Stimulated activated CD8-positive, alpha-beta memory T cell treated with anti-CD3 and anti-CD28 coated beads, Interleukin-7, amount 100 ng/mL, for 48 hours (primary cell): ENCODE data around the gene GSTA4.
"Not testable (repeated sequence)": the region's sequence is repeated elsewhere in the genome, so short reads cannot be mapped to it uniquely, and the experiment has no call there.

Experiments
- DNase-seq, 2 donors: peaks; one replicate each; pipeline ENCODE4 v3.0.0-alpha.2; 2020; ENCODE audit warnings: low read depth in 1 of 2; ENCODE audit errors: extremely low read depth in 1 of 2

The GSTA4 gene

GRCh38 chr6:52976591-52977035 is 18.5 kb downstream of the GSTA4 start:
- DNase-seq, result no peak

DNA sequence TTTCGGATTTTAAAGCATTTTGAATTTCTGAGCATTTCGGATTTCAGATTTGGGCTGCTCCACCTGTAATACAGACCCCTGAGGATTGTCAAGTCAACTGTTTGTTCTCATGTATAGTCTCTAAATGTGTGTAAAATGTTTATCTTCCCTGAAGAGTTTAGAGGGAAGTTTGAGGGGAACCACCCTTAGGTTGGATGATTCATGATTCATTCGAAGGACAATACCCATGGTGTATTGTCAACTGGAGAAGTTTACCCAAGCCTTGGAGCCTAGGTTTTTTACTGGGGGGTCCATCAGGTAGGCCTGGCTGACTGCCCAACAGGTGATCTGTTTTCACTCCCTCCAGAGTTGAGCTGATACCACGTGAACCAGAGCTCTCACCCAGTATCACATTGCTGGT is 18.9 kb downstream of the GSTA4 start:
- DNase-seq, result no peak

DNA sequence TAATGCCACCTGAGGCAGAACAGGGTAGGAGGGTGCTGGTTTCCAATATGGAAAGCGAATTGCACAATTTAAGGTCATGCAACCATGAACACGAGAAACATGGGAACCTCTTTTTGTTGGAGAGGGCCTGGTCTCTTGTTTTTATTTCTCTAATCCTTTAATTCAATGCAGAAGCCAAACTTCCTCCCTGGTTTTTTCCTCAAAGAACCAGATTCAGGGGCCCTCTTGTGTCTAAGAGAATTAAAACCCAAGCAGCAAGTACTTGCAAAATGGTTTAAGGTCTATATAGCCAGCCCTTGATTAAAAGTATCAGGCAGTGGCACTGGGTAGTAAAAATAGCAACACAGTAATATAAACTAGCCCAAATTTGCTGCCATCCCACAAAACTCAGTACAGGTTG is 19.5 kb downstream of the GSTA4 start:
- no peak for DNase-seq

GRCh38 chr6:52972989-52973388 is 22.1 kb downstream of the GSTA4 start:
- DNase-seq, result no peak

DNA sequence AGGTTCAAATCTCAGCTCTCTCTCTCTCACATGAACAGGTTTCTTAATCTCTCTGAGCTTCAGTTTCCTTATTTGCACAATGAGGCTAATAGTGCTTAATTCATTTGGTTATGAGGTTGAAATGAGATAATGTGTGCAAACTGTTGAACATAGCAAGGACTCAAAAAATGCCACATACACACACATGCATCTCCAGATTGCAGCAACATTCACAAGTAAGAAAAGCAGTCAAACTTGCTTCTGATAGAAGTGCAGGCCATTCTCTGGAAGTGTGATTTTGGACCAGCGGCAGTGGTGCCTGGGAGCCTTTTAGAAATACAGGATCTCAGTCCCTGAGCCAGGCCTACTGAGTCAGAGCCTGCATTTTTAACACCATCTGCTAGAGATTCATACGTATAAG is 25.7 kb downstream of the GSTA4 start:
- no peak for DNase-seq

GRCh38 chr6:52966101-52966500 is 29.0 kb downstream of the GSTA4 start:
- no peak for DNase-seq

GRCh38 chr6:52965380-52965779 is 29.7 kb downstream of the GSTA4 start:
- DNase-seq, result no peak

DNA sequence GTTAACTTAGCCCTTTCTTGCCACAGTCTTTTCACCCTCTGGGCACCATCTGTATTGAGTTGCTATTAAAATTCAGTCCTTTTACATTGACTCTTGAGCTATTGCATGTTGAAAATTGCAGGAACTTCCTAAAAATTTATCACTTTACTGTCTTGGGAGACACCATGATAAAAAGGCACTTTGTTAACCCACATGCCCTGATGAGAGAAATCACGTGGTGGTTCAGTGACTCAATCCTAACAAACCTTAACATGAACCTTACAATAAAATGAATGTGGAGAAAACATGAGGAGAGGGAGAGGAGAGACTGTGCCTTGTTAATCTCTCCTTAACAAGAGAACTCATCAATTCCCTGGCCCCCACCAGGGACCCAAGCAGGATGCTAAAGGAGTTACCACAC is 30.8 kb downstream of the GSTA4 start:
- DNase-seq, result no peak

GRCh38 chr6:52962701-52963100 is 32.4 kb downstream of the GSTA4 start:
- DNase-seq, result no peak

GRCh38 chr6:52961022-52961421 is 34.1 kb downstream of the GSTA4 start:
- DNase-seq, result not testable (repeated sequence)

- DNase-seq, result not testable (repeated sequence)
Measured at GRCh38 chr6:52960211-52960610, 34.9 kb downstream of the GSTA4 start.

DNA sequence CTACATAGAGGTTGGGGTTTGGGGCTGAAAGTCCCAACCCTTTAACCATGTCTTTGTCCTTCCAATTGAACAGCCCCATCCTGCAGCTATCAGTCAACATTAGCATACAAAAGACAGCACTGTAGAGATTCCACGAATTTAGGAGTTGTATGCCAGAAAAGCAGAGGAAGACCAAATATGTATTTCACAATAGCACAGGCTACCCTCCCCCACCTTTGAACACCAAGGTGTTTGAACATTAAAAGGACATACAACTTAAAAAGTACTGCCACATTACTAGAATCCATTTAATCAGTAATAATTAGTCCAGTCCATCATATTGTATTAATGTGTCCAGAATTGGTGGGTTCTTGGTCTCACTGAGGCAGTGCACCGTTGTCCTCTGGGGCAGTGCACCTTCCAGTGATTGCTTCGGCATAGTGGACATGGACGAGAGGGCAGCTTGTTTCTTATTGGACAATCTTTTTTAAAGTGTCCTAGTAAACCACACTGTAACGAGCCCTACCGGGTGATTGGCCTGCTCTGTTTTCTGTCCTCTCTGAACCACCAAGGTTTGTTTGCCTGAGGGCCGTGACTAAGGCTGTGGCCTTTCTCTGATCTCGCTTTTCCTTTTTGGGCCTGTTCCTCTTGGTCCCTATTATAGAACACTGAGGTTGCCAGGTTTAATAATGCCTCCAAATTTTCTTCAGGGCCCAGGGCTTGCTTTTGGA is 36.4 kb downstream of the GSTA4 start:
- no peak for DNase-seq

- DNase-seq, result no peak
Measured at GRCh38 chr6:52955871-52956270, 39.2 kb downstream of the GSTA4 start.

- no peak for DNase-seq
Measured at GRCh38 chr6:52953911-52954839, 40.9 kb downstream of the GSTA4 start.

DNA sequence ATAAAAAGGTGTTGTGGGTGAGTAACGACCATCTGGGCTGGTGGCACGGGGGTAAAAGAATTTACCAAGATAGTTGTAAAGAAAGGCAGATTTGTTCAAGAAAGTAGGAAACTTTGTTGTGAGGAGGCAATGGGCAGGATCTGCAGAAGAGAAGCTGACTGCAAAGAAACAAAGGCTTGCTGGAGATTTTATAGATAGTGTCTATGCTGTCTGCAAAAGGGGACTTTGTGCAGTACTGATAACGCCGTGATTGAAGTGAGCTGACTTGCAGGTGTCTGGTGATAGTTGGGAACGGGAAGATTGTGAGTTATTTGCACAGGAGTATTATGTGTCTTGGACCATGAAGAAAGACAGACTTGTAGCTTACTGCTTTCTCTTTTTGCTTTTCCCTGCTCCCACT is 48.8 kb downstream of the GSTA4 start:
- DNase-seq, result no peak

DNA sequence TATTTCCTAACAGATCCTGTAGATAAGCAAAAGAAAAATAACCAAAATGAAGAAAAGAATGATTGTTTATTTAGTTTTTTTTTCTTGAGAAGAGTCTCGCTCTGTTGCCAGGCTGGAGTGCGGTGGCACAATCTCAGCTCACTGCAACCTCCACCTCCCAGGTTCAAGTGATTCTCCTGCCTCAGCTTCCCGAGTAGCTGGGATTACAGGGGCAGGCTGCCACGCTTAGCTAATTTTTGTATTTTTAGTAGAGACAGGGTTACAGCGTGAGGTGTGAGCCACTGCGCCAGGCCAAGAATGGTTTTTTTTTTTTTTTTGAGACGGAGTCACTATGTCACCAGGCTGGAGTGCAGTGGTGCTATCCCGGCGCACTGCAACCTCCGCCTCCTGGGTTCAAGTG is 52.3 kb downstream of the GSTA4 start:
- DNase-seq, result not testable (repeated sequence)

DNA sequence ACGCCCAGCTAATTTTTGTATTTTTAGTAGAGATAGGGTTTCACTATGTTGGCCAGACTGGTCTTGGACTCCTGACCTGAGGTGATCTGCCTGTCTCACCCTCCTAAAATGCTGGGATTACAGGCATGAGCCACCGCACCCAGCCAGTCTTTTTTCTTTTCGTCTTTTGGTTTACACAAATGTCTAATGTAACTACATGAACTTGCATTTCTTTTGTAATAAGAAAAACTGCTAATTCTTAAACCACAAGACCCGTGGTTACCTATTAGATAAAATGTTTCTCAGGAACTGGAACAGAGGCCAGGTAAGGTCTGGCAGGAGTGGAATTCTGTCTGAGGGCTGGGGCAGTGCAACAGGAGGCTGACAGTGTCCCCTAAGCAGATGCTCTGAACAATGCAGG is 52.9 kb downstream of the GSTA4 start:
- no peak for DNase-seq

GRCh38 chr6:52937908-52938307 is 57.2 kb downstream of the GSTA4 start:
- no peak for DNase-seq

DNA sequence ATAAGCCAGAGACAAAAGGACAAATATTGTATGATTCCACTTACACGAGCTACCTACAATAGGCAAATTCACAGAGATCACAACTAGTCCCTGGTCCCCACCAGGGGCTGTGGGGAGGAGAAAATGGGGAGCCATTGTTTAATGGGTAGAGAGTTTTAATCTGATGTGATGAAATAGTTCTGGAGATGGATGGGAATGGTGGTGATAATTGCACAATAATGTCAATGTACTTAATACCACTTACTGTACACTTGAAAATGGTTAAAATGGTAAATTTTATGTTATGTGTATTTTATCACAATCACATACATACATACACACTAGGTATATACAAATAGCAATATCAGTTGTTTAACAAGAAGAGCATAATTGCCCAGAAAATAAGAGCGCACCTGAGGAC is 61.3 kb downstream of the GSTA4 start:
- no peak for DNase-seq

- no peak for DNase-seq
Measured at GRCh38 chr6:52931351-52931750, 63.7 kb downstream of the GSTA4 start.

- DNase-seq, result no peak
Measured at GRCh38 chr6:52929321-52930164, 65.5 kb downstream of the GSTA4 start.
